Stimulated activated CD8-positive, alpha-beta memory T cell treated with anti-CD3 and anti-CD28 coated beads, Interleukin-4, amount 100 ng/mL, for 1 hour (primary cell): ENCODE results near the gene WDR73.
A peak's percentile ranks its signal among the peaks of the same experiment; 100 is the strongest.
"Not testable (repeated sequence)": the region's sequence is repeated elsewhere in the genome, so short reads cannot be mapped to it uniquely, and the experiment has no call there.

Experiments
- DNase-seq, 2 donors: peaks; one replicate each; pipeline ENCODE4 v3.0.0-alpha.2; 2020; ENCODE audit warnings: low read depth in 2 of 2, low spot score in 1 of 2

Gene WDR73

DNA sequence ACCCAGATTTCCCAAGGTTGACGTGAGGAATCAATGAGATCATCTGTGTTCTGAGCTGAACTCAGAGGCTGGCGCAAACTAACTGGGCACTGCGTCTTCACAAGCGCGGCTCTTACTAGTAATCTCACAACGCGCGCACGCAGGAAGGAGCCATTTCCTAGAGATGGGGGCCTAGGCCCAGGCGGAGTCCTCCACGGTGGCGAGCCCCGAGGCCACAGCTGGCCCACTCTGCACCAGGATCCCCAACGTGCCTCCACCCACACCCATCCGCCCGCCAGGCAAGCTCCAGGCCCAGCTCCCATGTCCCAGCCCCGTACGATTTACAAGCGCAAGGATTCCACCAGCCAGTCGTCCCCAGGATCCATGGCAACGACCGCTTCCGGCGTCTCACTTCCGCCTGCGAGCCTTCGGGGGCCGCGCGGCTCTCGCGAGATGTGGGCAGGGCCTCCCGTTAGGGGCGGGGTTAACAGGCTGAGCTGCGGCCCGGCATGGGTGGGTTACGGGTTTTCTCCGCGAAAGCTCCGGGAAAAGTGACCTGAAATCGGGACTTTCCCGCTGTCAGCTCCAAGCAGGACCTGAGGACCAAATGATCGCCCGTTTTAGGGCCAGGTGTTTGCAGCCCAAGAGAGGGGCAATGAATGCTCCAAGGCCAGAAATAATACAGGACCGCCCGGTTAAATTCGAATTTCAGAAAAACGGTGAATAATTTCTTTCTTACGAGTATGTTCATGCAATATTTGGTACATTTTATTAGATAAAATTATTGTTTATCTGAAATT, at the start of gene WDR73:
Gene WDR73, minus strand, starts transcription at position 374 of the 779 bp plus-strand sequence. Its CDS starts 9 bp downstream, at position 365.
- DNase-seq: peak; percentile 96 to 97

DNA sequence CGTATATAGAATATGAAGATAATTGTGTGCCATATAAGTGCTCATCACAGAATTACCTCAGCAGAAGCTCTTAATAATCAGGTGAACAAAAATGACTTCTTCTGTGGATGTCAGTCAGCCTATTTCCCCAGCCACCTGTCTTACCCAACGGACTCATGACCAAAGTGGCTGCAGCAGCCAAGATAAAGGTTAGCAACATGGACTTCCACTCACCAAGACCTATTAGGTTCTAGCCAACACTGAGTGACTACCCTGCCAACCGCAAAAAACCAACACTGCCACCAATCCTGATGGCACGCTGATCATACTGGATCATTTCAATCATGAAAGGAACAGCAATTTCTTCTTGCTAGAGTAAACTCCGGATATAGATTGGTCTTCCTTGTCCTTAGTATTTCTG, 49.7 kb upstream of the WDR73 start:
- DNase-seq: no peak

DNA sequence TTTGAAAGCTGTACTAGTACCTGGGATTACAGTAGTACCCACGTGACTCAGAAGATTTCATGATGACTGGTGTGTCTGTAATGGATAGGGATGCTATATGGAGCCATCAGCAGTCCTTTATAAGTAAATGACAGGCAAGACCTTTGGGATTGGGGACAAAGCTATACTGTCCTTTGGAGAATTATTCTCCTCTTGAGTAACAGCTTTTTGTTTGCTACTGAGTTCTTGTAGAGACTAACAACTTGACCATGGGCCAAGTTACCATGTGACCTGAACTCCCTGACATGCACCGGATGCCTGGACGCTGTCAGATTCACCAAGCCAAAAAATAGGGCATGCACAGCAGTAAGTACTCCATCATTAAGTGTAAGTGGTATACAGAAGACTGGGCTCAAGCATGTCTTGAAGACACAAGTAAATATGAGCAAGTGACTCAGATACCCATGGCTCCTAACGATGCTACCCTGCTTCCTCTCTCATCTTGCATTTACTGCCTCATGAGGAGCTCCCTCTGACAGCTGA, 48.9 kb upstream of the WDR73 start:
- DNase-seq: no peak

DNA sequence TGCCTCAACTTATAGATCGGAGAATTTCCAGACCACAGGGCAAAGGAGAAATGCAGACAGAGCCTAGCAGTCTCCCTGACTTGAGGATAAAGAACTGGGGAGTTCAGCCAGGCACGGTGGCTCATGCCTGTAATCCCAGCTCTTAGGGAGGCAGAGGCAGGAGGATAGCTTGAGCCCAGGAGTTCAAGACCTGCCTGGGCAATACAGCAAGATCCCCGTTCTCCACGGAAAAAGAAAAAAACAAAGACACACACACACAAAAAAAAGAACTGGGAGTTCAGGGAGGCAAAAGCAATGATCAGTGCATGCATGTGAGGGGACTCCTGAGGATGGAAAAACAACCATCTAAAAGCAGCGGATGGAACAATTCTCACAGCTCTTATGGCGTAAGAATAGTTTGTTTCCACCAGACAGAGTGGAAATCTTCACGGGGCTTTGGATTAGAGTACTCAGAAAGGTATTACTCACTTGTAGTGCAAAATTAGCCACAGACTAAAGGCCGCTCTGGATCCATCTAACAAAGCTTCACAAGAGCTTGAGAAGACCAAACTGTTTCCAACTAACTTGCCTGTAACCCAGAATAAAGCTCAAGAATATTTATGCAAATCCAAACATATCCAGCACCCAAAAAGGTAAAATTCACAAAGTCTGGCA, 45.6 kb upstream of the WDR73 start:
- no peak for DNase-seq

DNA sequence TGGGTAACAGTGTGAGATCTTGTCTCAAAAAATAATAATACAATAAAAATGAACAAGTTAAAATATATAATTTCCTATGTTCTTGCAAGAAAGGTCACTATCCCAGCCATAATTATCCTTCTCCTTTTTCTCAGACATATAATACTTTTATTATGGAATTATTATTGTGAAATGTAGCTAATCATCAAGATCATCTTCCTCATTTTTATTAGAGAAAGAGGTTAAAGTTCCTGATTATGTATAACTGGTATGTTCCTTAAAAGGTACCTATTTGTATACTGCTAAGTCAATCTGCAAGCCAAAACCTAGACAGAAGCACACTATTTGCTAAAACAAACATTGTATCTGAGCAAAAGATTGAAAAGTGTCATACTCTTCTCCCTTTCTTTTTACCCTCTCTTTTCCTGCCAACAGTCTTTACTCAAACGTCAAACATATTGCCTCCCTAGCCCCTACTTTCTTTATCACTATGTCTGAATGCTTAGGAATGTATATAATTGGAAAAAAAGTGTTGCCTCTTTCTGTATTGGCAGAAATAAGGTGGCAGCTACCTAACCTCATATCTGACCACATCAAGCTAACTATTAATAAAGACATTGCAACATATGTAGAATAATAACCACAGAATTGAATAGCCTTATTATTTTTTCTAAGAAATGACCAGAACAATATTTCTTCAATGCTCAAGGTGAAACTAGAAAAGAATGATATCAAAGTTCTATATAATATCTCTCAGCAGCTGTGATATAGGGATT, 43.3 kb upstream of the WDR73 start:
- no peak for DNase-seq

DNA sequence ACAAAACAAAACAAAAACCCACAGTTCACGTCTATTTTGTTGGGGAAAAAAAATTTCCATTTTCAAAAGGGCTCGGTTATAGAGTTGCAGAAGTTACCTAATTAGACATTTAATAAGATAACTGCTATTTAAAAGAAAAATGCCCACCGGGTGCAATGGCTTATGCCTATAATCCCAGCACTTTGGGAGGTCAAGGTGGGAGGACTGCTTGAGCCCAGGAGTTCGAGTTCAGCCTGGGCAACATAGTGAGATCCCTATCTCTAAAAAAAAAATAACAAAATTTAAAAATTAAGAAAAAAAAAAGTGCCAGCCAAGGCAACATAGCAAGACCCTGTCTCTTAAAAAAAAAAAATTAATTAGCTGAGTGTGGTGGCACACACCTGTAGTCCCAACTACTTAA, 42.7 kb upstream of the WDR73 start:
- no peak for DNase-seq

DNA sequence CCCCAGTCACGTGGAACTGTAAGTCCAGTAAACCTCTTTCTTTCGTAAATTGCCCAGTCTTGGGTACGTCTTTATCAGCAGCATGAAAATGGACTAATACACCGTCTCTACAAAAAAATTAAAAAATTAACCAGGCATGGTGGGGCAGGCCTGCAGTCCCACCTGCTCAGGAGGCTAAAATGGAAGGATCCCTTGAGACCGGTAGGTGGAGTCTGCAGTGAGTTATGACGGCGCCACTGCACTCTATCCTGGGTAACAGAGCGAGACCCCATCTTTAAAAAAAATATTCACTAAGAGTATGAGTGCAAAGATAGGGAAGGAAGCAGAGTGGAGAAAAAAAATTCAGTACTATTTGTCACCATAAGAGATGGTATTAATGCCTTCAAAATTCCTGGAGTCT, 36.3 kb upstream of the WDR73 start:
- no peak for DNase-seq

DNA sequence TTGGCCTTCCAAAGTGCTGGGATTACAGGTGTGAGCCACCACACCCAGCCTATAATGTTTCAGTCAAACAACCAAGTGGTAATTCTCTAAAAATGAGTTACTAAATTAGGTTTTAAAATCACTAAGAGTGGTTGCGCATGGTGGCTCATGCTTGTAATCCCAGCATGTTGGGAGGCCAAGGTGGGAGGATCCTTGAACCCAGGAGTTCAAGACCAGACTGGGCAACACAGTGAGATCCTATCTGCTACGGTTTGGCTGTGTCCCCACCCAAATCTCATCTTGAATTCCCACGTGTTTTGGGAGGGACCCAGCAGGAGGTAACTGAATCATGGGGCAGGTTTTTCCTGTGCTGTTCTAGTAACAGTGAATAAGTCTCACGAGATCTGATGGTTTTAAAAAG, 35.8 kb upstream of the WDR73 start:
- DNase-seq: no peak

DNA sequence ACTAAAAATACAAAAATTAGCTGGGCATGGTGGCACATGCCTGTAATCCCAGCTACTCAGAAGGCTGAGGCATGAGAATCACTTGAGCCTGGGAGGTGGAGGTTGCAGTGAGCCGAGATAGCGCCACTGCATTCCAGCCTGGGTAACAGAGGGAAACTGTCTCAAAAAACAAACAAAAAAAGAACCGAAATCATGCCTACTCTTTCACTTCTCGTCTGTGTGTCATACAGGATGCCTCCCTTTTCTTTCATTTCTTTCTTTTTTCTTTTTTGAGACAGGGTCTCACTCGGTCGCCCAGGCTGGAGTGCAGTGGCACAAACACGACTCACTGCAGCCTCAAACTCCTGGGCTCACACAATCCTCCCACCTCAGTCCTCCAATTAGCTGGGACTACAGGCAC, 32.4 kb upstream of the WDR73 start:
- not testable (repeated sequence) for DNase-seq

DNA sequence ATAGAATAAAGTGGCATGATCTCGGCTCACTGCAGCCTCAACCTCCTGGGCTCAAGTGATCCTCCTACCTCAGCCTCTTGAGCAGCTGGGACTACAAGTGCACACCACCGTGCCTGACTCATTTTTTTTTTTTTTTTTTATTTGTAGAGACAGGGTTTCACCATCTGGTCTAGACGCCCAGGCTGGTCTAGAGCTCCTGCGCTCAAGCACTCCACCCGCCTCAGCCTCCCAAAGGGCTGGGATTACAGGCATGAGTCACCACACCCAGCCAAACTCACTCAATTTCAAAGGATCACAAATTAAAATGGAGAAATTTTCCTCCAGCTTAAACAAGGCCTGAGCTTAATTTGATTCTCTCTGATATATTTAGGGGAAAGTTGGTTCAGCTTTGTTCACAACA, 31.2 kb upstream of the WDR73 start:
- no peak for DNase-seq

DNA sequence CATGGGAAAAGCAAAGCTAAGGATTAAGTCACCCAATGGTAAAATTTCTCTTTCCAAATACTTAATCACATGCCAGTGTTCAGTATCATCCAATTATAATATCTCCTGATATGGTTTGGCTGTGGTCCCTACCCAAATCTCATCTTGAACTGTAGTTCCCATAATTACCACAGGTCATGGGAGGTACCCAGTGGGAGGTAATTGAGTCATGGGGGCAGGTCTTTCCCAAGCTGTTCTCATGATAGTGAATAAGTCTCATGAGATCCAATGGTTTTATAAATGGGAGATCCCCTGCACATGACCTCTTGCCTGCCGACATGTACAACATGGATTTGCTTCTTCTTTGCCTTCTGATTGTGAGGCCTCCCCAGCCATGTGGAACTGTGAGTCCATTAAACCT, 30.0 kb upstream of the WDR73 start:
- DNase-seq: no peak

DNA sequence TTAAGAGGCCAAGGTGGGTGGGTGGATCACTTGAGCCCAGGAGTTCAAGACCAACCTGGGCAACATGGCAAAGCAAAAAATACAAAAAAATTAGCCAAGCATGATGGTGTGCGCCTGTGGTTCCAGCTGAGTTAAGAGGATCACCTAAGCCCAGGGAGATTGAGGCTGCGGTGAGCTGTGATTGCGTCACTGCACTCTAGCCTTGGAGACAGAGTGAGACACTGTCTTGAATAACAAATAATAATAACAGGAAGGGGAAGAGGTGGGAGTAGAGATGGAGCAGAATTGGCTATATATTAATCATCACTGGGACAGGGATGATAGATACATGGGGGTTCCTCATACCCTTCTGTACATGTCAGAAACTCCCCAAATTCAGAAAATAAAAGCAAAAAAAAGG, 27.7 kb upstream of the WDR73 start:
- DNase-seq: no peak

DNA sequence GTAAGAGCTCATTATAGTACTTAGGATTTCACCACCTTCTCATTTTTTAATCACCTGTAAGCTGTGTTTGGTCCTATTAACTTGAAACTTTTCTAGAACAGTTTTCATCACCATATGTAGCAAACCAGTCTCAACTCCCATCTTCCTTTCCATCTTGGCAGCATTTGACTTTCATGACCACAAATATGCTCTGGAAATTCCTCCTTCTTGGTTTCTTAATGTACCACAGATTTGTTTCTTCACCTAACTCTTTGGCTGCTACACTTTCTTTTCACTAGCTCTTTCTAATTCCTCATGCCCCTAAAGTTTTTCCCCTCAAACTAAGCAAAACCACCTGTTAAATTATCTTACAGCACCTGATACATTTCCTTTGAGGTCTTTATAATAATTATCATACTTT, 17.1 kb upstream of the WDR73 start:
- no peak for DNase-seq

DNA sequence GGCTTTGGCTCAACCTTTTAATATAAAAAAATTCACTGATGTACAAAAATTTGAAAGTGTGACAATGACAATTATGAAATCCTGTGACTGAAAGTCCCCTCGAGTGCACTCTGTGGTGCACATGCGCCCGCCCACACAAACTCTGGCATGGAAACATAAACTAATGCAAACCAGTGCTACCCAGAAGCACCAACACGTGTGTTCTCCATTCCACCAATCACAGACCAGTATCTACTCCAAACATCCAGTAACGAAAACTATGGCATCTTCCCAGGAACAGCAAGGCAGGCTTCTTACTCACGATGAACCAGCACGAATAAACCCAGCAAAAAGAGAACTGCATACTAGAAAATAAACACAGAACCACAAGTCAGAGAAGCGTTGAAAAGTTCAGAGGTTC, 15.6 kb upstream of the WDR73 start:
- no peak for DNase-seq

DNA sequence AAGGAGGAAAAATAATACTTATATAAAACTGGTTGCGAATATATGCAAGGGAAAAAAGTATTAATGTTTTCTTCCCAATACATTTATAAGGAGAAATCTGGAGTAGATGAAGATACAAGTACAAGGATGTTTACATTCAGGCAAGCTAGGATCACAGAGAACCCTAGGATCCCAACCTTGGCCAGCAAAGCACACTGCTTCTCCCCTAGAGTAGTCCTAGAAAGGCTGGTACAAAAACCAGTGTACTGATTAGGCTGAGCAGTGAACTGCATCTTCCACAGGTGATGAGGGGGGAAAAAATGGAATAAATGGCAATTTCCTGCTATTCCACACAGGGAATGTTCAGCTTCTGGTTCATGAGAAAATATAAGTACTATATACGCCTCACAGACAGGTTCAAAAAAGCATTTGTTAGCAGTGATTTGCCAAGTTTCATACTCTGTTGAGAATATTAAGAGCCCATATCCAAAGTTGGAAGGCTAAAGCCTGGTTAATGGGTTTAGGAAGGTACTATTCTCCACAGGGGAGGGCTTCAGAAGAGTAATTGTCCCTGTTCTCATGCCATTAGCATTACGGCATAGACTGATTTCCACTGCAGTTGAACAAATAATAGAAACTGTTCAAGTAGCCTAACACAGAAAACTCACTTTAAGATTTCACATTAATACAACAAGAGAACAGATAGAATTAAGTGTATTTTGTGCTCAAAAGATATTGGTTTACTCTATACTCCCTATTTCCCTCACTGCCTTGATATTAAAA, 14.3 kb upstream of the WDR73 start:
- DNase-seq: no peak

DNA sequence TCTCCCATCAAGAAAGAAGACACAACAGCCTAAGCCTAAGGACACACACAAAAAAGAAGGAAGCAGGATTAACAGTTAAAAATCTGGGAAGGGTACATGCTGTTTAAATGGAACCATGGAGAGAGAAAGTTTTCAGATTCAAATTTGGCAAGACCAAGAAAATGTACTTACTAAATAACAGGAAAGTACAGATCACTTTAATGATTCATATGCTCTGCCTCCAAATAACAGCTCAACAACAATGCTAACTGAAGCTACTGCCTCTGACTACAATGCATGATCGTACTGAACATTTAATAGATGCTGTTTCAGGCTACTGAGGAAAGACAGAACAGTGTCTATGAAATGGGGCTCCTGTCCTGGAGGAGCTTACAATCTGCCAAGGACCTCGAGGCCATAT, 12.3 kb upstream of the WDR73 start:
- no peak for DNase-seq

DNA sequence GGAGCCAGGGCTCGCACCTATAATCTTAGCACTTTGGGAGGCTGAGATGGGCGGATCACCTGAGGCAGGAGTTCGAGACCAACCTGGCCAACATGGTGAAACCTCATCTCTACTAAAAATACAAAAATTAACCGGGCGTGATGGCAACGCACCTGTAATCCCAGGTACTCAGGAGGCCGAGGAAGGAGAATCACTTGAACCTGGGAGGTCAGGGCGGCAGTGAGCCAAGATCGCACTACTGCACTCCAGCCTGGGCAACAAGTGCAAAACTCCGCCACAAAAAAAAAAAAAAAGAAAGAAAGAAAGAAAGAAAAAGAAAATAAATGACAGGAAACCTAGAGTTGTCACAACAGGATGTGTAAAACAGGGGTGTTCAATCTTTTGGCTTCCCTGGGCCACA, 6.9 kb upstream of the WDR73 start:
- no peak for DNase-seq

DNA sequence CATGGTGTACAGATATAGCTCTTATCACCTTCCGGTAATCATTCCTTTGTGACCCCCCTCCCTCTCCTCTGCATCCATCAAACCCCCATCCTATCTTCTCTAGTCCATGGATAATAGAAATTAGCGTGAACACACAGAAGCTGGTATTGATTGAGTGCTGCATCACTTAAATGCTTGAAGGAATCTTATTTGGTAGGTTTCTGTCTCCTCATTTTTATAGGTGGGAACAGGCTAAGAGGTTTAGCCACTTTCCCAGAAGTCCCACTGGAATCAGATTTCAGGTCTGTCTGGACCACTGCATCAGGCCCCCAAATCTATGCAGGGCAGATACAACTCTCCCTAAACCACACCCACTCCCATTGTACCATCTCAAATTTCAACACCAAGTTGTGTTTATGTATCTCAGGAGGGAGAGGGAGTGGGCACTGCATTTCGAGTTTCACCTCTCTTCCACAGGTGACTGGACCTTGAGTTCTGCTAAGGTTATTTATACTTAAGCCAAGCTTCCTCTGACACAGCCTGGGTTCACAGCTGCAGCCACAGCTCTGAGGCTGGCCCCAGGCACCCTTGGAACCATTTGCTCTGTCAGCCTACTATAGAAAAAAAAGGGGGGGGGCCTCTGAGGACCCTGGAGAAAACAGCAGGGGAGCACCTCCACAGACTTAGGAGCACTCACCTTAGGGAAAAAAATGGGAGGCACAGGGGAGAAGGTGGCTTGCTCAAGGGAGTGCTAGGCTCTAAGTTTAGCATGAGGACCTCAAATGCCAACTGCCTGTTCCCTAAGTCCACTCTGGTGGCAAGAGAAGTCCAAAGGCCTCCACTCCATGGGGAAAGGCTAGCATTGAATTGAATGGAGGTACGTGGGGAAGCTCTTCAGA, 6.1 kb upstream of the WDR73 start:
- no peak for DNase-seq

DNA sequence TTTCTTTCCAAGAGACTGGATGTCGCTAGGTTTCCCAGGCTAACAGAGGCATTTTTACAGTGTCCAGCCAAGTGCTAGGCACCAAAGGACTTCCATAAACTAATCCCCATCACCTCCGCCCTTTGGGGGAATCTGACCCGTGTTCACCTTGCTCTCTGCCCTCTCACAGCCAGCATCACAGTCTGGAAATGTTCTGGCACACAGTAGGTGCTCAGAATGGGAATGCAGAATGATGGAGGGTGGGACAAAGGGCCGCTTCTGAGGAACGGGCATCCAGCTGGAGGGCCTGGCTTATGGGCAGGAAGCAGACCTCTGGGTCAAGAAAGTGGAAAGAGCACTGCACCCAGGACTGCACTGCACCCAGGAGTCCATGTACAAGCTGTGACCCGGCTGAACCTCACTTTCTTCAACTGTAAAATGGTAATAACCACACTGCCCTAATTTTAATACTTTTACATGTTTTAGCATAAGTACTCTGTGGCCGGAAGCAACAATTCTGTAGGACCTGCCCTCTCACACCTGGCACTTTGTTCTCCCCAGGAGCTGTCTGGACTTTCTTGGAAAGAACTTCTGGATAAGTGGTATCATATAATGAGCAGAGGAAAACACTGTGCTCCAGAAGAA, 4.8 kb upstream of the WDR73 start:
- no peak for DNase-seq
